Ishikawa (cell line): ENCODE data around the gene SYT8.

Experiments used
- CEBPB ChIP-seq: IDR thresholded peaks from 2 replicates; pipeline ENCODE4 v1.6.1; 2012
- CREB1 ChIP-seq: IDR thresholded peaks from 2 replicates; pipeline ENCODE4 v1.6.1; 2012; ENCODE audit warnings: low read depth
- EGR1 ChIP-seq: IDR thresholded peaks from 2 replicates; pipeline ENCODE4 v1.6.1; 2012
- EP300 ChIP-seq: IDR thresholded peaks from 2 replicates; pipeline ENCODE4 v1.6.1; 2012; ENCODE audit warnings: borderline replicate concordance
- FOXM1 ChIP-seq: IDR thresholded peaks from 2 replicates; pipeline ENCODE4 v1.6.1; 2012; ENCODE audit warnings: low read depth, borderline replicate concordance
- MAX ChIP-seq: IDR thresholded peaks from 2 replicates; pipeline ENCODE4 v1.6.1; 2012
- NFIC ChIP-seq: IDR thresholded peaks from 2 replicates; pipeline ENCODE4 v1.6.1; 2012
- RAD21 ChIP-seq: IDR thresholded peaks from 2 replicates; pipeline ENCODE4 v1.6.1; 2012; ENCODE audit warnings: low read depth
- REST ChIP-seq: IDR thresholded peaks from 2 replicates; pipeline ENCODE4 v1.6.1; 2012; ENCODE audit warnings: low read depth, mild to moderate bottlenecking
- TAF1 ChIP-seq: IDR thresholded peaks from 2 replicates; pipeline ENCODE4 v1.6.1; 2012; ENCODE audit warnings: low read depth, mild to moderate bottlenecking
- TCF12 ChIP-seq: IDR thresholded peaks from 2 replicates; pipeline ENCODE4 v1.6.1; 2012; ENCODE audit warnings: low read depth
- TEAD4 ChIP-seq: IDR thresholded peaks from 2 replicates; pipeline ENCODE4 v1.6.1; 2012
- USF1 ChIP-seq: IDR thresholded peaks from 2 replicates; pipeline ENCODE4 v1.6.1; 2012
- YY1 ChIP-seq: IDR thresholded peaks from 2 replicates; pipeline ENCODE4 v1.6.1; 2012; ENCODE audit warnings: low read depth
- ZBTB7A ChIP-seq: IDR thresholded peaks from 2 replicates; pipeline ENCODE4 v1.6.1; 2012; ENCODE audit warnings: low read depth

The SYT8 gene

GRCh38 chr11:1879941-1880720 is 45.3 kb downstream of the SYT8 start:
- no peak for TF ChIP-seq ZBTB7A
- TF ChIP-seq CREB1, result no peak
- TF ChIP-seq RAD21, result no peak
- no peak for TF ChIP-seq FOXM1
- no peak for TF ChIP-seq YY1
- no peak for TF ChIP-seq REST
- TF ChIP-seq NFIC, result no peak
- no peak for TF ChIP-seq MAX
- TF ChIP-seq TCF12, result no peak
- no peak for TF ChIP-seq USF1
- TF ChIP-seq TEAD4, result no peak
- TF ChIP-seq CEBPB, result no peak
- TF ChIP-seq TAF1, result no peak
- TF ChIP-seq EP300, result no peak
- no peak for TF ChIP-seq EGR1

- TF ChIP-seq USF1, result no peak
- no peak for TF ChIP-seq YY1
- no peak for TF ChIP-seq TCF12
- TF ChIP-seq CEBPB, result no peak
- no peak for TF ChIP-seq EP300
- no peak for TF ChIP-seq NFIC
- TF ChIP-seq TAF1, result no peak
Observed at GRCh38 chr11:1880746-1881441, 46.1 kb downstream of the SYT8 start.

GRCh38 chr11:1881442-1882264 is 46.9 kb downstream of the SYT8 start:
- TF ChIP-seq RAD21, result no peak
- TF ChIP-seq TCF12, result no peak
- no peak for TF ChIP-seq EP300
- TF ChIP-seq MAX, result no peak
- no peak for TF ChIP-seq CEBPB
- no peak for TF ChIP-seq EGR1
- no peak for TF ChIP-seq ZBTB7A
- no peak for TF ChIP-seq TEAD4
- no peak for TF ChIP-seq REST
- no peak for TF ChIP-seq YY1
- no peak for TF ChIP-seq NFIC
- TF ChIP-seq USF1, result no peak
- no peak for TF ChIP-seq TAF1
- TF ChIP-seq FOXM1, result no peak
- no peak for TF ChIP-seq CREB1
